Chondrocyte (in vitro differentiated cells): Measurements from ENCODE around the gene LEFTY2. TPM values are rescaled to one million over a fixed set of nuclear protein-coding genes. Genes with fewer than 3 reads are reported as not detected.
"Not testable (repeated sequence)": the region's sequence is repeated elsewhere in the genome, so short reads cannot be mapped to it uniquely, and the experiment has no call there.

ENCODE experiments used
- DNase-seq: peaks from one replicate; pipeline ENCODE4 v3.0.0; 2021; ENCODE audit warnings: mixed read lengths, low spot score
- H3K27ac Mint-ChIP-seq: one replicate; pipeline ENCODE4 v1.8.0; 2021; ENCODE audit warnings: mild to moderate bottlenecking, moderate library complexity, mixed read lengths; ENCODE audit not compliant: unreplicated experiment
- H3K27me3 Mint-ChIP-seq: 2 replicates; pipeline ENCODE4 v1.8.0; 2021; ENCODE audit warnings: low read depth, mixed read lengths
- H3K36me3 Mint-ChIP-seq: 2 replicates; pipeline ENCODE4 v1.8.0; 2021; ENCODE audit warnings: low read depth, mixed read lengths
- H3K4me1 Mint-ChIP-seq: 2 replicates; pipeline ENCODE4 v1.8.0; 2021; ENCODE audit warnings: low read depth, mild to moderate bottlenecking, mixed read lengths
- H3K4me3 Mint-ChIP-seq: one replicate; pipeline ENCODE4 v1.8.0; 2021; ENCODE audit warnings: mild to moderate bottlenecking, moderate library complexity, mixed read lengths; ENCODE audit not compliant: unreplicated experiment
- H3K9me3 Mint-ChIP-seq: 2 replicates; pipeline ENCODE4 v1.8.0; 2021; ENCODE audit warnings: low read depth, mixed read lengths
- microRNA-seq: library from miRNA; unstranded; fragments of <30 nt; microRNA quantifications from one replicate; pipeline ENCODE4 v1.2.0, GENCODE V29; 2020; ENCODE audit warnings: borderline number of aligned reads
- total RNA-seq: library from RNA; stranded (reverse); gene quantifications from 3 replicates; pipeline ENCODE4 v1.2.1, GENCODE V29; 2021
- TF ChIP-seq, protein P1 (sequence below): fragments of 200-600 bp; sonication (generic); IDR thresholded peaks from 2 replicates; pipeline ENCODE4 v1.5.0; 2021; ENCODE audit warnings: antibody characterized with exemption, mild to moderate bottlenecking, moderate library complexity

The LEFTY2 gene
- total RNA-seq, 1 donor from 2014 or later, result 39.6 TPM

DNA sequence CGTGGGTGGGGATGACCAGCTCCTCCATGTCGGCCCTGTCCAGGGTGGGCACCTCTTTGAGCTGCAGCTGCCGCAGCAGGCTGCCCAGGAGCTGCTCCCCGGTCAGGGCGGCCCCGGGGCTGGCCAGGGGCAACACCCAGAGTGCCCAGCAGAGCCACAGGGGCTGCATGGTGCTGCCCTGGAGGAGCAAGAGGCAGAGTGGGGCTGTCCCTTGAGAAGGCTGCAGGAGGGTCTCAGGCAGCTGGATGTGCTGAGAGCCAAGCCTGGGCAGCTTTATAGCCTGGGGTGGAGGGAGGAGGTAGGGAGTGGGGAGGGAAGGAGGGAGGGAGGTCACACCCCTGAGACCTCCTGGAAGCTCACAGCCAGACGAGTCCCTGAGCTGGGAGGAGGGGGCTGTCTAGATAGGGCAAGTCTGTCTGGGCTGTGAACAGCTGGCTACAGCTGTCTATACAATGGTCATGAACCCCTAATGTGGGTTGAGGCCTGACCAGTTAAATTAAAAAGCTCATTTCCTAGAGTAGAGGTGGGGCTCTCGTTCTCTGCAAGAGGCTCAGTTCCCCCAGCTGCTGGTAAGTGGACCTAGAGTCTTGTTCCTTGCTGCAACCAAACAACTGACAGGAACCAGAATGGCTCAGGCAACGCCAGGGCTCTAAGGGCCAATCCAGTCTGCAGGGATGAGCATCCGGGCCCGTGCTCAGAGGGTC is 52.0 kb downstream of the LEFTY2 start, which contains the start of gene LEFTY1:
Gene LEFTY1 (minus strand): TSS at position 249 of the 704 bp plus-strand sequence. CDS start 80 bp downstream, at position 169.
- Mint-ChIP-seq H3K4me3 (no peak within 1 kb of the TSS), H3K27ac (no peak within 1 kb of the TSS), H3K9me3 (no peaks in the 10 kb centered on the region), H3K27me3 (no peaks in the 10 kb centered on the region), H3K36me3 (no peaks in the 10 kb centered on the region), H3K4me1 (peaks cover under 1% of the 10 kb centered on the region)
- TF ChIP-seq, protein P1, sequence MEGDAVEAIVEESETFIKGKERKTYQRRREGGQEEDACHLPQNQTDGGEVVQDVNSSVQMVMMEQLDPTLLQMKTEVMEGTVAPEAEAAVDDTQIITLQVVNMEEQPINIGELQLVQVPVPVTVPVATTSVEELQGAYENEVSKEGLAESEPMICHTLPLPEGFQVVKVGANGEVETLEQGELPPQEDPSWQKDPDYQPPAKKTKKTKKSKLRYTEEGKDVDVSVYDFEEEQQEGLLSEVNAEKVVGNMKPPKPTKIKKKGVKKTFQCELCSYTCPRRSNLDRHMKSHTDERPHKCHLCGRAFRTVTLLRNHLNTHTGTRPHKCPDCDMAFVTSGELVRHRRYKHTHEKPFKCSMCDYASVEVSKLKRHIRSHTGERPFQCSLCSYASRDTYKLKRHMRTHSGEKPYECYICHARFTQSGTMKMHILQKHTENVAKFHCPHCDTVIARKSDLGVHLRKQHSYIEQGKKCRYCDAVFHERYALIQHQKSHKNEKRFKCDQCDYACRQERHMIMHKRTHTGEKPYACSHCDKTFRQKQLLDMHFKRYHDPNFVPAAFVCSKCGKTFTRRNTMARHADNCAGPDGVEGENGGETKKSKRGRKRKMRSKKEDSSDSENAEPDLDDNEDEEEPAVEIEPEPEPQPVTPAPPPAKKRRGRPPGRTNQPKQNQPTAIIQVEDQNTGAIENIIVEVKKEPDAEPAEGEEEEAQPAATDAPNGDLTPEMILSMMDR, result no peak
- no peak for DNase-seq

GRCh38 chr1:225888289-225888897 is 52.6 kb downstream of the LEFTY2 start:
- no peaks in the 10 kb centered on the region for H3K27me3 Mint-ChIP-seq
- H3K4me3 Mint-ChIP-seq, result no peak overlapping the region
- no peak for DNase-seq
- H3K9me3 Mint-ChIP-seq, result no peaks in the 10 kb centered on the region
- no peak overlapping the region for H3K27ac Mint-ChIP-seq
- peaks cover 5% of the 10 kb centered on the region for H3K4me1 Mint-ChIP-seq
- TF ChIP-seq, protein P1, result no peak
- no peaks in the 10 kb centered on the region for H3K36me3 Mint-ChIP-seq

GRCh38 chr1:225887554-225888288 is 53.3 kb downstream of the LEFTY2 start:
- not testable (repeated sequence) for H3K4me1 Mint-ChIP-seq, H3K4me3 Mint-ChIP-seq, H3K36me3 Mint-ChIP-seq, H3K27me3 Mint-ChIP-seq, H3K27ac Mint-ChIP-seq, DNase-seq, H3K9me3 Mint-ChIP-seq

DNA sequence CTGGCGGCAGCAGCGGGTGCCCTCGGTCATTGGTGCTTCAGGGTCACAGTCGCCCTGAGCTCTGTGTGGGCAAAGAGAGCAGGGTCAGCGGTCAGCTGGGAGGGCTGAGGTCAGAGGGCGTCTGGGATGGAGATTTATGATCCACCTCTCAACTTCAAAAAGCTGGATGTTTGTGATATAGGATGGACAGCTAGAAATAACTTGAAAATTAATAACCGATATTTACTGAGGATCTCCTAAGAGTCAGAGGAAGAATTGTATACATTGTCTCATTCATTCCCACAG is 54.0 kb downstream of the LEFTY2 start:
- no peaks in the 10 kb centered on the region for H3K36me3 Mint-ChIP-seq
- H3K4me3 Mint-ChIP-seq, result no peak overlapping the region
- H3K9me3 Mint-ChIP-seq, result no peaks in the 10 kb centered on the region
- no peak for DNase-seq
- H3K4me1 Mint-ChIP-seq, result peaks cover 9% of the 10 kb centered on the region
- TF ChIP-seq, protein P1, result no peak
- no peaks in the 10 kb centered on the region for H3K27me3 Mint-ChIP-seq
- no peak overlapping the region for H3K27ac Mint-ChIP-seq

Small RNA genes lying within 50 kb of the gene (microRNA-seq; reads per million reads assigned to microRNA genes)
- gene MIR6741, result not detected

Other genes starting within 250 kb of the LEFTY2 start
- gene SRP9, start 163.4 kb downstream of the LEFTY2 start, total RNA-seq, result 190 to 207 TPM (median 200 TPM) in 3 replicates
- gene EPHX1, start 131.1 kb downstream of the LEFTY2 start, total RNA-seq, result 61.8 to 69.1 TPM (median 67.0 TPM) in 3 replicates
- gene TMEM63A, start 58.8 kb downstream of the LEFTY2 start, total RNA-seq, result 48.4 to 52.5 TPM (median 50.3 TPM) in 3 replicates
- 0.56 to 2.2 TPM (median 0.99 TPM) in 3 replicates for gene LEFTY1, start 52.1 kb downstream of the LEFTY2 start, total RNA-seq
- 43.4 to 52.4 TPM (median 43.5 TPM) in 3 replicates for gene PYCR2, start 17.0 kb downstream of the LEFTY2 start, total RNA-seq
- gene SDE2, start 58.1 kb upstream of the LEFTY2 start, total RNA-seq, result 20.8 to 21.9 TPM (median 21.5 TPM) in 3 replicates
- gene H3-3A, start 121.5 kb upstream of the LEFTY2 start, total RNA-seq, result 307 to 328 TPM (median 315 TPM) in 3 replicates
- 67.0 to 71.6 TPM (median 67.0 TPM) in 3 replicates for gene ACBD3, start 245.5 kb upstream of the LEFTY2 start, total RNA-seq